Stimulated activated CD8-positive, alpha-beta memory T cell treated with anti-CD3 and anti-CD28 coated beads, Interleukin-15, amount 100 ng/mL, for 1 hour (primary cell): ENCODE data around the gene KLHL6.
"Not testable (repeated sequence)": the region's sequence is repeated elsewhere in the genome, so short reads cannot be mapped to it uniquely, and the experiment has no call there.

Source experiments
- DNase-seq: peaks from one replicate; pipeline ENCODE4 v3.0.0-alpha.2; 2020; ENCODE audit warnings: low read depth

The KLHL6 gene

GRCh38 chr3:183555541-183556081, at the start of gene KLHL6:
Gene KLHL6 (minus strand): TSS chr3:183555706. CDS start chr3:183555653, 53 bp downstream.
- DNase-seq: peak; percentile 44

DNA sequence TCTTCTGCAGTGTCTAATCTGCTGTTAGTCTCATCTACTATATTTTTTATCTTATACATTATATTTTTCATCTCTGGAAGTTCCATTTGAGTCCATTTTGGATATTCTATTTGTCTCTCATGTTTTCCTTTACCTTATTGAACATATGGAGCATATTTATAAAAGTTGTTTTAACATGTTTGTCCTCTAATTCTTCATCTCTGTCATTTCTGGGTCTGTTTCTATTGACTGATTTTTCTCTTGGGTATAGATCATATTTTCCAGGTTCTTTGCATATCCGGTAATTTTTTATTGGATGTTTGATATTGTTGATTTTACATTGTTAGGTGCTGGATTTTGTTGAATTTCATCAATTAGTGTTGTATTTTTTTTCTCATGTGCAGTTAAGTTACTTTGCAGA, 42.5 kb upstream of the KLHL6 start:
- DNase-seq: no peak

- no peak for DNase-seq
These were observed 39.1 kb upstream of the KLHL6 start for GRCh38 chr3:183594636-183595035.

- DNase-seq: no peak
These were observed 37.3 kb upstream of the KLHL6 start for GRCh38 chr3:183592821-183593220.

- DNase-seq: no peak
These were observed 36.5 kb upstream of the KLHL6 start for GRCh38 chr3:183591881-183592521.

GRCh38 chr3:183590442-183590841, 34.9 kb upstream of the KLHL6 start:
- no peak for DNase-seq

- no peak for DNase-seq
These were observed 31.8 kb upstream of the KLHL6 start for GRCh38 chr3:183587336-183587735.

GRCh38 chr3:183586477-183586876, 31.0 kb upstream of the KLHL6 start:
- no peak for DNase-seq

- no peak for DNase-seq
These were observed 29.4 kb upstream of the KLHL6 start for GRCh38 chr3:183584914-183585280.

- no peak for DNase-seq
These were observed 28.9 kb upstream of the KLHL6 start for GRCh38 chr3:183584246-183584913.

DNA sequence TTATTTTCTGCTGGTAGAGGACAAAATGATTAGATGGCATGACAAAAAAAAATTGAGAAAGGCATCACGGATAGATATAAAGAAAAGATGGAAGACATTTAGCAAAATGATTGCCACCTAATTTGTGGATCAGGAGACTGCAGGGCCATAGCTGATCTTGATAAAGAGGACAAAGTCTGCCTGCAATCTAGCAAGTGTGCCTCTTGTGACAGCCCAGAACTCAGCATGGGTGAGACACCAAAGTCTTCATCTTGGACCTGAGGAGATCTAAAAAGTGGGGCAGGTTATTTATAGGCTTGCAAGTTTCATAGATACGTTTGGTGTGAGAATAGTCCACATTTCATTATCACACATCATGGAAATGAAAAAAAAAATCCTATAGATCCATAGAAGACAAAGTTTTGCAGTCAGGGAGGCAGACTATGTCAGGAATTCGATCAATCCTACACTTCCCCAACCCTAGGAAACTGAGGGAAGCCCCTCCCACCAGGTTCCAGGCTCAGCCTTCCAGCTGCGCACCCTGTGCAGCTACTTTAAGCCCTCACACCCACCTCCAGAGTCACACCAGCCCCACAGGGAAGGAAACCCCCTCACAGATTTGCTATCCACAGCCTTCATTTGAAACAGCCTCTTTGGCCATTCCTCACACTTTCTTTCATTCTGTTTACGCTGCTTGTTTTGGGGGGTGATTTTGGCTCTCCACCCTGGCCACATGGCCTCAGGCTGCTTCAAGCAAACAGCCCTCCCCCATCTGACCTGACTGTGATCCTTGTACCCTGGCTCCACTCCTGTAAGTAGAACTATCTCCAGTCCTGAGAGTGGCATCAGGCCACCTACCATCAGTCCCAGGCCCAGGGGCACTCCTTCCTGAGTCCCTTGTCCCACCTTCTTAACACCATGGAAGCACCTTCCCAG, 28.1 kb upstream of the KLHL6 start:
- no peak for DNase-seq

DNA sequence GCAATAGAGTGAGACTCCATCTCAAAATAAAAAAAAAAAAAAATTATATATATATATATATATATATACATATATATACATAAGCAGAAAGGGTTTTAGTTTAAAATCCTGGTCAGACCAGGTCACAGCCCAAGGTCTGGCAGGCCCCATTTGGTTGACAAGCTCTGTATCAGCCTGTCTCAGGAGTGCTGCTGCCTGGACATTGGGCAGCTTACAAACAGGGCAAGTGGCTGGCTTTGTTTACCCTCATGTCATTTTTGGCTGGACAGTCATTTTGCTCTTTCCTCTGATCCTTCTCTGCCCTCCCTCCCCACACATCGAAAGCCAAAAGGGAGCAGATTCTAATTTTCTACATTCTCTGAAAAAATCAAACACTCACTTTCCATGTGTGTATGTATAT, 26.7 kb upstream of the KLHL6 start:
- no peak for DNase-seq

GRCh38 chr3:183581496-183582155, 26.1 kb upstream of the KLHL6 start:
- DNase-seq: no peak

DNA sequence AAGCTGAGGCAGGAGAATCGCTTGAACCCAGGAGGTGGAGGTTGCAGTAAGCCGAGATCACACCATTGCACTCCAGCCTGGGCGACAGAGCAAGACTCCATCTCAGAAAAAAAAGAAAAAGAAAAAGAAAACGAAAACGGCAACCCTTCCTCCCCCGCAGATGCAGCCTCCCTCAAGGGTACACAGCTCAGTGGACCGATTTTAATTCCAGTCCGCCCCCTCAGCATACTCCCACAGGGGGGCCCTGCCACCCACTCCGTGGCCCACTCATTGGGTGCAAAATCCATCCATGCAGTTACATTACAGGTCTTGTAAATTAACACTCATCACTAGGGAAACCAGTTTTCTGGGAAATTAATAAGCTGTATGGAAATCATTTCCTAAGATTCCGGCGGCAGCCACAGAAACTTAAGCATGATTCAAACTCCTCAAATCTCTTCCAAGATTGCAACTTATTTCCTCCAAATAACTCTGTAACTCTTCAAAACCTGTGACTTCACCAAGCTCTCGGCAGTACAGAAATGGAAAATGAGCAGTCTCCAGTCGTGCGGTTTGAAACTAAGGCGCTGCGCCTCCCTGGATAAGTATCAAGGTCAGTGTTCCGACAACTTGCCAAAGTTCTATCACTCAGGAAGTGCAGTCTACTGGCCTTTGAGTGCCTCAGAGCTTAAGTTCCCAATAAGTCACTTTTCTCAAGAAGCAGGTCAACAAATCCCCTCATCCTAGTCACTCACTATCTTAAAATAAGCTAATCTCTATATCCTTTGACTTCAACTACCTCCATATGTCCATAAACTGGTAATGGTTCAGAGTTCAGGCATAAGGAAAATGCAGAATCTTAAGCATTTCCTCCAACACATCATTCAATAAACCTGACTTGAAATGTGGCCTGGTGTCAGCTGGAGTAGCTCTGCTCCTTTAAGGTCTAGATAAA, 24.7 kb upstream of the KLHL6 start:
- DNase-seq: no peak

DNA sequence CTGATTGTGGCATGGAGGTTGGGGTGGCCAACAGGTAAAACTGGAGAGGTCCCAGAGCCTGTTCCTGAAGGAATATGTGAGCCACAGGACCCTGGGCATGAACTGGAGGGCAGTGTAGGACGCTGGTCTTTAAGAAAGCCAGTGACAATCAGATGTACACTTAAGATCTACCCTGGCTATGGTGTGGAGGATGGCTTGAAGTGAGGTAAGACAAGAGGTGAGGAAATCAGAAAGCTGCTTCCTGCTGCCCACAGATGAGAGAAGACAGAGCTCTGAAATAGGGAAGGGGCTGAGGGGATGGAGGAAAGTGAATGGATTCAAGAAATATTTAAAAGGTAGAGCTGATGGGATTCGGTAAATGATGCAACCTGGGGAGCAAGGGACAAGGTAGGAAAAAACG, 22.7 kb upstream of the KLHL6 start:
- no peak for DNase-seq

GRCh38 chr3:183577346-183577745, 21.8 kb upstream of the KLHL6 start:
- DNase-seq: no peak

DNA sequence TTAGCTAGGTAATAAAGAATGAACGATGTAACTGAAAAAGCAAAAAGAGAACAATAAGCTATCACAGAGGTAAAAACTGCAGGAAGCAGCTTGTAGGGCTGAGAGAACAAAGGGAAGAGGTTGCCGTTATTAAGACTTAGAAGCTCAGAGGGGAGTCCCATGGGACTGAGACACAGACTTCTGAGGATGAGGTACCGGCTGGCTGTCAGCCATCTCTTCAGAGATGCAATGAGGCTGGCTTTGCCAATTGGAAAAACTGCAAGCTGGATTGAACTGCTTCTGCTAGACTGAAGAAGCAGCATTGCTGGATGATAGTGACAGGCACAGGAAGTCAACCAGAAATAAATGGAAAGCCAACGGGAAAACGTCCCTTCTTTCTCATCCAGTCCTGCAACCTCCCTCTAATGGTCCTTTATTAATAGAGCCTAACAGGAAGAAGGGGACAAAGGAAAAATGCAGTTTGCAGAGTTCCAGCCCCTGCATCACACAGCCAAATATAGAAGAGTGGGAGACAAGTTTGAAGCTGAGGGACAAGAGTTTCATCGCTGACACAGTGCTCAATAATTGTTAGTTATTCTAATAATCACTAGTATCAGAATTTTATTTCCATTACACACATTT, 21.1 kb upstream of the KLHL6 start:
- no peak for DNase-seq

DNA sequence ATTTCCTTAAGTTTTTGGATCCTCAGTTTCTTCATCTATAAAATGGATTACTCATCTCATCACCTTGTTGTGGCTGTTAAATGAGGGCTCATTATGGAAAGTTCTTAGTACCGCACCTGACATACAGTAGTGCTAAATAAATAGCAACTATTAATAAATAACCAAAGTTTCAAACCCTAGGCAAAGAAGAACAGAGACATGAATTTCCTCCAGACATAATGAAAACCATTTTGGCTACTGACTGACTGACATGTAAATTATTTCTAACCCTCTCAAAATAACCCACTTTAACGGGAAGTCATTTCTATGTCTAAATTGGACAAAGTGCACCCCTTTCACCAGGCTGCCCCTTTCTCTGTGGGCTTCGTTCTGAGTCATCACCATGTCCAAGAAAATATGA, 17.4 kb upstream of the KLHL6 start:
- DNase-seq: no peak

DNA sequence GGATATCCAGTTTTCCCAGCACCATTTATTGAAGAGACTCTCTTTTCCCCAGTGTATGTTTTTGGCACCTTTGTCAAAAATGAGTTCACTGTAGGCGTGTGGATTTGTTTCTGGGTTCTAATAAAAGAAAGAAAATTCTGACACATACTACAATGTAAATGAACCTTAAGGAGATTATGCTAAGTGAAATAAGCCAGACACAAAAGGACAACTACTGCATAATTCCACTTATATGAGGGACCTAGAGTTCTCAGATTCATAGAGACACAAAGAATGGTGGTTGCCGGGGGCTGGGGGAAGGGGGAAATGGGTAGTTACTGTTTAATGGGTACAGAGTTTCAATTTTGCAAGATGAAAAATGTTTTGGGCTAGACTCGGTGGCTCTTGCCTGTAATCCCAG, 14.7 kb upstream of the KLHL6 start:
- DNase-seq: not testable (repeated sequence)

DNA sequence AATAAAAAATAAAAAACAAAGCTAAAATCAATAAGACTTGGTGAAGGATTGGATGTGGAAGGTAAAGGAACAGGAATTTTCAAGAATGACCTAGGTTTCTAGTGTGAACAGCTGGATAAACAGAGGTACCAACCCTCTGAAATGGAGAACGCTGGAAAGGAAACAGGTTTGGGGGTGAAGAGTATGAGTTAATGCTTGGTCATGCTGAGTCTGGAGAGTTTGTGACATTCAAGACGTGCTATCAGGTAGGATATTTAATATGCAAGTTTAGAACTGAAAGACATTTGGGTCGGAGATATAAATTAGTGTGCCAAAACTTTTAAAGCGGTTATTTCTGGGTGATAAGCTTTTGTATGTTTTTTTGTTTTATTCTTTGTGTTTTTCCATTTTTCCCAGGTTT, 11.4 kb upstream of the KLHL6 start:
- DNase-seq: no peak

GRCh38 chr3:183564046-183564445, 8.5 kb upstream of the KLHL6 start:
- DNase-seq: no peak
